Stimulated activated CD4-positive, alpha-beta T cell treated with anti-CD3 and anti-CD28 coated beads, Interleukin-2, amount 100 ng/mL, for 48 hours (primary cell): ENCODE data around the gene CD8B.

ENCODE experiments used
- DNase-seq, 2 donors: peaks; one replicate each; pipeline ENCODE4 v3.0.0-alpha.2; 2020

CD8B gene

DNA sequence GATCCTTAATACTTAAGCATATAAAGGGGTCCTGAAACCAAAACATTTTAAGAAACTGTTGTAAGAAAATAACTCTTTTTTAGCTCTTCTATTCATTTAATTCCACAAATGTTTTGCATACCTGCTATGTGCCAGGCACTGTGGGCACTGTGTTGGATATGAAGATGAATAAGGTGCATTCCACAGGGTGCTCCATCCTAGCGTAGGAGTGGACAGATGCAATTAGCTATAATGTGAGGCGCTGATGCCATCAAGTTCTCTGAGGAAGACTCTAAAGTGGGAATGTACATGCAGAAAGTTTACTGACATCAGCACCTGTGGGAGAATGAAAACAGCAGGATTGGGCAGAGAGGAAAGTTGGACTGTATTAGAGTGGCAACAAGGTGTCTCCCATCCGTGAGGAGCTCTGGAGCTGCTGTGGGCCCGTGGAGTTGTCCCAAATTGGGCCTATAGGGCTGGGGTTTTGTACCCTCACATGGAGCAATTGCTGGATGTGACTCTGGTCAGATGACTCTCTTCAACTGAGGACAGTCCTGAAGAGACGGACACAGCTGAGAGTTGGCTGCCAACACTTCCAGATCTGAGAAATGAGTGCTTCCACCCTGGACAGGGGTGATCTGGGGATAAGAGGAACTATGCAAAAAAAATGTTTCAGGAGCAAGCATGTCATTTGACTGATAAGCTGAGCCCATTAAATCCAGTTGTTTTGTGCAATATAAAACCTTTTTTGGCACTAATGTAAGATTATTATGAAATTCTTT lies 93.3 kb downstream of the CD8B start:
- DNase-seq: no peak
